OCI-LY1 (cell line): Measurements from ENCODE around the gene ADAMTS14.

Source experiments
- H2AFZ ChIP-seq: fragments of 200-600 bp; sonication (generic), shearing (Covaris generic); 2 replicates; pipeline ENCODE4 v1.6.0; 2014; ENCODE audit warnings: antibody characterized with exemption, mild to moderate bottlenecking, low read length
- H3F3A ChIP-seq: fragments of 200-600 bp; sonication (generic), shearing (Covaris generic); 2 replicates; pipeline ENCODE4 v1.6.0; 2014; ENCODE audit warnings: mild to moderate bottlenecking, antibody characterized with exemption, low read length, moderate library complexity; ENCODE audit not compliant: insufficient read depth
- H3K27ac ChIP-seq: fragments of 200-600 bp; sonication (generic); 2 replicates; pipeline ENCODE4 v1.5.1; 2014; ENCODE audit warnings: low read length, mixed run types, mild to moderate bottlenecking, low read depth; ENCODE audit not compliant: poor library complexity, severe bottlenecking
- H3K27me3 ChIP-seq: fragments of 200-600 bp; sonication (generic); 2 replicates; pipeline ENCODE4 v1.6.0; 2014; ENCODE audit warnings: antibody characterized with exemption, mild to moderate bottlenecking, low read length, moderate library complexity; ENCODE audit not compliant: insufficient read depth
- H3K36me3 ChIP-seq: fragments of 200-600 bp; sonication (generic); 2 replicates; pipeline ENCODE4 v1.6.1; 2014; ENCODE audit warnings: mild to moderate bottlenecking, antibody characterized with exemption, low read length, moderate library complexity, mixed read lengths; ENCODE audit not compliant: insufficient read depth
- H3K4me1 ChIP-seq: fragments of 200-600 bp; sonication (generic); 2 replicates; pipeline ENCODE4 v1.5.1; 2014; ENCODE audit warnings: mild to moderate bottlenecking, low read length, moderate library complexity; ENCODE audit not compliant: insufficient read depth, severe bottlenecking
- H3K4me2 ChIP-seq: fragments of 200-600 bp; sonication (generic), shearing (Covaris generic); 2 replicates; pipeline ENCODE4 v1.6.1; 2014; ENCODE audit warnings: low read length
- H3K4me3 ChIP-seq: fragments of 200-600 bp; sonication (generic); 2 replicates; pipeline ENCODE4 v1.5.1; 2014; ENCODE audit warnings: low read length, low read depth, mild to moderate bottlenecking, mixed read lengths; ENCODE audit not compliant: poor library complexity, severe bottlenecking
- H3K79me2 ChIP-seq: fragments of 200-600 bp; shearing (Covaris generic); 2 replicates; pipeline ENCODE4 v1.6.1; 2016; ENCODE audit warnings: mixed run types, low read length, mixed read lengths; ENCODE audit not compliant: insufficient read depth
- H3K9ac ChIP-seq: fragments of 200-600 bp; sonication (generic), shearing (Covaris generic); 2 replicates; pipeline ENCODE4 v1.6.1; 2014; ENCODE audit warnings: mild to moderate bottlenecking, low read length, mixed read lengths
- H3K9me2 ChIP-seq: fragments of 200-600 bp; sonication (generic), shearing (Covaris generic); 2 replicates; pipeline ENCODE4 v1.6.1; 2014; ENCODE audit warnings: low read depth, mild to moderate bottlenecking, low read length, mixed read lengths
- H3K9me3 ChIP-seq: fragments of 200-600 bp; shearing (Covaris generic); 2 replicates; pipeline ENCODE4 v1.6.1; 2014; ENCODE audit warnings: low read length, mixed read lengths
- H4K20me1 ChIP-seq: fragments of 200-600 bp; sonication (generic), shearing (Covaris generic); 2 replicates; pipeline ENCODE4 v1.6.0; 2016; ENCODE audit warnings: mild to moderate bottlenecking, low read length; ENCODE audit not compliant: insufficient read depth
- CTCF ChIP-seq: fragments of 200-600 bp; sonication (generic), shearing (Covaris generic); IDR thresholded peaks from 2 replicates; pipeline ENCODE4 v1.5.1; 2017; ENCODE audit warnings: mild to moderate bottlenecking, antibody characterized with exemption, low read length, moderate library complexity, mixed read lengths
- EZH2 ChIP-seq: fragments of 200-600 bp; sonication (generic), shearing (Covaris generic); IDR thresholded peaks from 2 replicates; pipeline ENCODE4 v1.8.0; 2017; ENCODE audit warnings: borderline replicate concordance, mixed run types, mild to moderate bottlenecking, antibody characterized with exemption, low read length, moderate library complexity, mixed read lengths

The ADAMTS14 gene

GRCh38 chr10:70688828-70689227 lies 16.5 kb downstream of the ADAMTS14 start:
- no peak overlapping the region for H3K4me3 ChIP-seq
- no peaks in the 10 kb centered on the region; the same call in 1 of the 2 replicates for H3K36me3 ChIP-seq
- no peaks in the 10 kb centered on the region for H3F3A ChIP-seq
- H3K9me2 ChIP-seq, result no peaks in the 10 kb centered on the region
- H3K4me1 ChIP-seq, result no peaks in the 10 kb centered on the region
- no peak overlapping the region for H2AFZ ChIP-seq
- H3K27me3 ChIP-seq, result peaks cover 6% of the 10 kb centered on the region; the same call in 1 of the 2 replicates
- H4K20me1 ChIP-seq, result no peaks in the 10 kb centered on the region
- H3K4me2 ChIP-seq, result no peak overlapping the region
- no peaks in the 10 kb centered on the region for H3K9me3 ChIP-seq
- TF ChIP-seq CTCF, result no peak
- TF ChIP-seq EZH2, result no peak
- H3K9ac ChIP-seq, result no peak overlapping the region
- H3K79me2 ChIP-seq, result no peaks in the 10 kb centered on the region
- no peak overlapping the region for H3K27ac ChIP-seq

- Histone ChIP-seq H4K20me1 (no peaks in the 10 kb centered on the region), H3K36me3 (no peaks in the 10 kb centered on the region), H3K9me3 (no peaks in the 10 kb centered on the region), H3K9me2 (no peaks in the 10 kb centered on the region), H3K9ac (no peak overlapping the region), H3K4me1 (no peaks in the 10 kb centered on the region), H3K27ac (no peak overlapping the region), H3K4me3 (no peak overlapping the region), H3K4me2 (no peak overlapping the region), H3K27me3 (peaks cover 6% of the 10 kb centered on the region; the same call in 1 of the 2 replicates), H2AFZ (no peak overlapping the region), H3K79me2 (no peaks in the 10 kb centered on the region), H3F3A (no peaks in the 10 kb centered on the region)
- no peak for TF ChIP-seq EZH2
- TF ChIP-seq CTCF, result no peak
Observed at GRCh38 chr10:70689661-70690060, 17.4 kb downstream of the ADAMTS14 start.

GRCh38 chr10:70690589-70690988 lies 18.3 kb downstream of the ADAMTS14 start:
- Histone ChIP-seq H2AFZ (no peak overlapping the region), H3K9me3 (no peaks in the 10 kb centered on the region), H3K4me2 (no peak overlapping the region), H3K36me3 (no peaks in the 10 kb centered on the region), H3K9me2 (no peaks in the 10 kb centered on the region), H3K27me3 (peaks cover 6% of the 10 kb centered on the region; the same call in 1 of the 2 replicates), H3K4me1 (no peaks in the 10 kb centered on the region), H3F3A (no peaks in the 10 kb centered on the region), H3K4me3 (no peak overlapping the region), H3K27ac (no peak overlapping the region), H3K79me2 (no peaks in the 10 kb centered on the region), H3K9ac (no peak overlapping the region), H4K20me1 (no peaks in the 10 kb centered on the region)
- no peak for TF ChIP-seq CTCF
- TF ChIP-seq EZH2, result no peak
